Fibroblast of lung (primary cell): ENCODE measurements around the gene SLC1A7. TPM values are rescaled to one million over a fixed set of nuclear protein-coding genes. Genes with fewer than 3 reads are reported as not detected.

ENCODE experiments used
- DNase-seq, 2 donors: peaks; one replicate each; pipeline versions ENCODE4 v3.0.0 to v3.0.0-alpha.2; 2010; ENCODE audit warnings: low read depth in 2 of 2
- H2AFZ ChIP-seq: 2 replicates; pipeline ENCODE4 v1.5.1; 2012; ENCODE audit warnings: low read length, control low read depth, inconsistent platforms
- H3K27ac ChIP-seq: 2 replicates; pipeline ENCODE4 v1.5.1; 2011; ENCODE audit warnings: low read length, control low read depth; ENCODE audit not compliant: insufficient read depth
- H3K27me3 ChIP-seq: 2 replicates; pipeline ENCODE4 v1.5.1; 2011; ENCODE audit warnings: mild to moderate bottlenecking, low read length; ENCODE audit not compliant: control insufficient read depth, insufficient read depth
- H3K36me3 ChIP-seq: 2 replicates; pipeline ENCODE4 v1.5.1; 2011; ENCODE audit warnings: low read length; ENCODE audit not compliant: control insufficient read depth, insufficient read depth
- H3K4me1 ChIP-seq: 2 replicates; pipeline ENCODE4 v1.5.1; 2011; ENCODE audit warnings: low read length; ENCODE audit not compliant: control insufficient read depth, insufficient read depth; ENCODE audit errors: extremely low read depth
- H3K4me2 ChIP-seq: 2 replicates; pipeline ENCODE4 v1.5.1; 2011; ENCODE audit warnings: low read length, control low read depth; ENCODE audit not compliant: insufficient read depth; ENCODE audit errors: extremely low read depth
- H3K4me3 ChIP-seq, 4 experiments: fragments of 200-600 bp in 1 of 4; sonication (generic) in 1 of 4; replicated peaks in 1 of 4; 2 replicates each; pipeline ENCODE4 v1.5.1; 2011 to 2016; ENCODE audit warnings: low read length in 4 of 4, low read depth in 3 of 4, mild to moderate bottlenecking in 3 of 4, control low read depth in 2 of 4, inconsistent platforms in 1 of 4, mixed read lengths in 1 of 4; ENCODE audit not compliant: insufficient read depth in 1 of 4; ENCODE audit errors: control extremely low read depth in 1 of 4
- H3K79me2 ChIP-seq: 2 replicates; pipeline ENCODE4 v1.5.1; 2012; ENCODE audit warnings: mild to moderate bottlenecking, low read length, inconsistent platforms; ENCODE audit not compliant: control insufficient read depth, insufficient read depth
- H3K9ac ChIP-seq: 2 replicates; pipeline ENCODE4 v1.5.1; 2011; ENCODE audit warnings: mild to moderate bottlenecking, low read length, control low read depth; ENCODE audit not compliant: insufficient read depth
- H3K9me3 ChIP-seq: 2 replicates; pipeline ENCODE4 v1.5.1; 2012; ENCODE audit warnings: low read depth, low read length; ENCODE audit not compliant: control insufficient read depth, insufficient read depth
- H4K20me1 ChIP-seq: 2 replicates; pipeline ENCODE4 v1.5.1; 2011; ENCODE audit warnings: low read length; ENCODE audit not compliant: control insufficient read depth, insufficient read depth; ENCODE audit errors: extremely low read depth
- EZH2 ChIP-seq: IDR thresholded peaks from 2 replicates; pipeline ENCODE4 v1.5.1; 2012; ENCODE audit warnings: low read length, control low read depth, mild to moderate bottlenecking; ENCODE audit errors: missing control alignments
- polyA plus RNA-seq, 2 donors: library from polyadenylated mRNA; depleted of rRNA in 1 of 2; stranded (reverse) in 1 of 2; unstranded in 1 of 2; fragments of >200 nt; gene quantifications; 2 replicates each; pipeline ENCODE4 v1.2.1, GENCODE V29; 2011 to 2012; ENCODE audit warnings: missing spikeins in 1 of 2
- total RNA-seq: library from RNA; depleted of rRNA; stranded (reverse); fragments of >200 nt; gene quantifications from 2 replicates; pipeline ENCODE4 v1.2.1, GENCODE V29; 2014
- TF ChIP-seq, protein P1 (sequence below), 2 donors: IDR thresholded peaks in 1 of 2; conservative IDR thresholded peaks in 1 of 2; 1 replicate in 1 of 2; 2 replicates in 1 of 2; pipeline ENCODE4 v1.5.1; 2011 to 2012; ENCODE audit warnings: low read length in 2 of 2, control low read depth in 1 of 2, inconsistent platforms in 1 of 2, low read depth in 1 of 2, mild to moderate bottlenecking in 1 of 2

The SLC1A7 gene
- total and polyA plus RNA-seq, 2 donors (not counting 1 experiment from before 2014, with no cell fraction given) = 0.15 to 0.33 TPM

DNA sequence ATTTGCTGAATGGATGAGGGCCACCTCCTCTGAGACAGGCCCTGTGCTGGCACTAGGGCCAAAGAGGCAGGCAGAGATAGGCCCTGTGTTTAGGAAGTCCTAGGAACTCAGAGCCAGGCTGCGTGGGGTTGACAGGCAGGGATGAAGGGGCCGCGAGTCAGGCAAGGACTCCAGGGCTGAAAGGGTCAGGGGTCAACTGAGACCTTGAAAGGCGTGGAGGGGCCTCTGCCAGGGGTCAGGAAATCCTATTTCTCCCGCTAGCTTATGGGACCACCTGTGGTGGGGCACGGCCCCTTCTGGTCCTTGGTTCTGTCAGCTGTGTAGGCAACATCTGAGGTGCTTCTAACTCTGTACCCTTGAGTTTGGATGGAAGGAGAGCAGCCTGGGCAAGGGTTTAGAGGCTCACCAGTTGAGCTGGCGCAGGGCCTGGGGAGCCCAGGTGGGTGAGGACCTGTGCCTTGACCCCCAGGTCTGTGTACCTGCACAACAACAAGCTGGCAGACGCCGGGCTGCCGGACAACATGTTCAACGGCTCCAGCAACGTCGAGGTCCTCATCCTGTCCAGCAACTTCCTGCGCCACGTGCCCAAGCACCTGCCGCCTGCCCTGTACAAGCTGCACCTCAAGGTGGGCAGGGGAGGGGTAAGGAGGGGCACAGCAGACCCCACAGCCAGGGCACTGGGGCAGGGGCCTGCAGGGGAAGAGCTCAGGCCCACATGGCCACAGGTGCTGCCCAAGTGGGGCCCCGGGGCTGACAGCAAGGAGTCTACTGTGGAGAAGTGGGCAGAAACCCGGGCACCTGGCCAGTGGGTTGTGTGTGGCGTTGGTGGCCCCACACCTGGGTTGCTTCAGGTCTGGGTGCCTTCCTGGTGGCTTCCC is 65.5 kb downstream of the SLC1A7 start:
- no peak overlapping the region for H3K27ac ChIP-seq
- TF ChIP-seq, protein P1, sequence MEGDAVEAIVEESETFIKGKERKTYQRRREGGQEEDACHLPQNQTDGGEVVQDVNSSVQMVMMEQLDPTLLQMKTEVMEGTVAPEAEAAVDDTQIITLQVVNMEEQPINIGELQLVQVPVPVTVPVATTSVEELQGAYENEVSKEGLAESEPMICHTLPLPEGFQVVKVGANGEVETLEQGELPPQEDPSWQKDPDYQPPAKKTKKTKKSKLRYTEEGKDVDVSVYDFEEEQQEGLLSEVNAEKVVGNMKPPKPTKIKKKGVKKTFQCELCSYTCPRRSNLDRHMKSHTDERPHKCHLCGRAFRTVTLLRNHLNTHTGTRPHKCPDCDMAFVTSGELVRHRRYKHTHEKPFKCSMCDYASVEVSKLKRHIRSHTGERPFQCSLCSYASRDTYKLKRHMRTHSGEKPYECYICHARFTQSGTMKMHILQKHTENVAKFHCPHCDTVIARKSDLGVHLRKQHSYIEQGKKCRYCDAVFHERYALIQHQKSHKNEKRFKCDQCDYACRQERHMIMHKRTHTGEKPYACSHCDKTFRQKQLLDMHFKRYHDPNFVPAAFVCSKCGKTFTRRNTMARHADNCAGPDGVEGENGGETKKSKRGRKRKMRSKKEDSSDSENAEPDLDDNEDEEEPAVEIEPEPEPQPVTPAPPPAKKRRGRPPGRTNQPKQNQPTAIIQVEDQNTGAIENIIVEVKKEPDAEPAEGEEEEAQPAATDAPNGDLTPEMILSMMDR (conservative IDR thresholded peaks at IDR 0.05 in 1 of 2, IDR thresholded peaks at IDR 0.05 in 1 of 2; ENCODE audit: low read depth in 1 of 2, low read length in 2 of 2) = no peak
- no peak for TF ChIP-seq EZH2
- DNase-seq = no peak
- H3K27me3 ChIP-seq = no peaks in the 10 kb centered on the region
- no peaks in the 10 kb centered on the region for H4K20me1 ChIP-seq
- no peak overlapping the region for H3K9ac ChIP-seq
- no peaks in the 10 kb centered on the region for H3K79me2 ChIP-seq
- no peak overlapping the region for H3K4me2 ChIP-seq
- H3K4me3 ChIP-seq = no peak overlapping the region
- H3K36me3 ChIP-seq = peaks cover 14% of the 10 kb centered on the region
- H3K9me3 ChIP-seq = no peaks in the 10 kb centered on the region
- H3K4me1 ChIP-seq = no peaks in the 10 kb centered on the region
- no peak overlapping the region for H2AFZ ChIP-seq

DNA sequence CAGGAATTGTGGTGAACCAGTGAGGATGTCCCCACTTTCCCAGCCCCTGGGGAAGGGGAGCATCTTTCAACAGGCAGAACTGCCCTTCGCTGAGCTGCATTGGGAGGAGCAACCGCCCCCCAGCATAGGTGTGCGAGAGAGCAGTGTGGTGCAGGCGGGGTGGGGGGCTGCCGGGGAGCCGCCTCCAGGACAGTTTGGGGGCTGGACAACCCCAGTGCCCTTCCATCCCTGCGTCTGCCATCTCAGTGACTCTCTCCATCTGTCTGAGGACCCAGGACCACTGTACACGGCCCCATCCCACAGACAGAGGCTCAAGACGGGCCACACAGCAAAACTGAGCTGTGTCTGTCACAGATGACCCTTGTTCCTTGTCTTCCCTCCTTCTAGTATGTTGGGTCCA is 66.3 kb downstream of the SLC1A7 start:
- Histone ChIP-seq H3K4me2 (no peak overlapping the region), H3K9ac (no peak overlapping the region), H4K20me1 (no peaks in the 10 kb centered on the region), H3K9me3 (no peaks in the 10 kb centered on the region), H3K4me3 (no peak overlapping the region), H3K4me1 (no peaks in the 10 kb centered on the region), H3K27me3 (no peaks in the 10 kb centered on the region), H3K27ac (no peak overlapping the region), H3K36me3 (peaks cover 15% of the 10 kb centered on the region), H2AFZ (no peak overlapping the region), H3K79me2 (no peaks in the 10 kb centered on the region)
- no peak for TF ChIP-seq EZH2
- TF ChIP-seq, protein P1 (conservative IDR thresholded peaks at IDR 0.05 in 1 of 2, IDR thresholded peaks at IDR 0.05 in 1 of 2; ENCODE audit: low read depth in 1 of 2, low read length in 2 of 2) = no peak
- DNase-seq = no peak

DNA sequence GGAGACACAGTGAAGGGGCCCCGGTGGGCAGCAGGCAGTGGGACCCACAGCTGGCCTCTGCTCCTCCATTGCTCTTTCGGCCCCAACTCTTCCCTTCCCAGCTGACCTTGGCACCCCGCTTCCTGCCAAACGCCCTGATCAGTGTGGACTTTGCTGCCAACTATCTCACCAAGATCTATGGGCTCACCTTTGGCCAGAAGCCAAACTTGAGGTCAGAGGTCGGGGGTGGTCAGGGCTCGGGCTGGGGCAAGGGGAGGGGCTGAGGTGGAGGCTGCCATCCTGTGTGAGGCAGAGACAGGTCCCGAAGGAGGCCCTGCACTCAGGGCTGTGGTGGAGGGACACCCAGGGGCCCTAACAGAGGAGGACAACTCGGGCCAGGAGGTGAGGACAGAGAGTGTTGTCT is 66.7 kb downstream of the SLC1A7 start:
- Histone ChIP-seq H3K9ac (no peak overlapping the region), H3K36me3 (peaks cover 14% of the 10 kb centered on the region), H3K79me2 (no peaks in the 10 kb centered on the region), H3K27ac (no peak overlapping the region), H3K4me3 (no peak overlapping the region), H4K20me1 (no peaks in the 10 kb centered on the region), H3K4me2 (no peak overlapping the region), H3K4me1 (no peaks in the 10 kb centered on the region), H3K27me3 (no peaks in the 10 kb centered on the region), H2AFZ (no peak overlapping the region), H3K9me3 (no peaks in the 10 kb centered on the region)
- no peak for TF ChIP-seq EZH2
- TF ChIP-seq, protein P1 (conservative IDR thresholded peaks at IDR 0.05 in 1 of 2, IDR thresholded peaks at IDR 0.05 in 1 of 2; ENCODE audit: low read depth in 1 of 2, low read length in 2 of 2) = no peak
- DNase-seq = no peak
